OCI-LY1 (cell line): ENCODE measurements around the gene SLC6A8.

ENCODE experiments used
- H2AFZ ChIP-seq: fragments of 200-600 bp; sonication (generic), shearing (Covaris generic); 2 replicates; pipeline ENCODE4 v1.6.0; 2014; ENCODE audit warnings: antibody characterized with exemption, mild to moderate bottlenecking, low read length
- H3F3A ChIP-seq: fragments of 200-600 bp; sonication (generic), shearing (Covaris generic); 2 replicates; pipeline ENCODE4 v1.6.0; 2014; ENCODE audit warnings: mild to moderate bottlenecking, antibody characterized with exemption, low read length, moderate library complexity; ENCODE audit not compliant: insufficient read depth
- H3K27ac ChIP-seq: fragments of 200-600 bp; sonication (generic); 2 replicates; pipeline ENCODE4 v1.5.1; 2014; ENCODE audit warnings: low read length, mixed run types, mild to moderate bottlenecking, low read depth; ENCODE audit not compliant: poor library complexity, severe bottlenecking
- H3K27me3 ChIP-seq: fragments of 200-600 bp; sonication (generic); 2 replicates; pipeline ENCODE4 v1.6.0; 2014; ENCODE audit warnings: antibody characterized with exemption, mild to moderate bottlenecking, low read length, moderate library complexity; ENCODE audit not compliant: insufficient read depth
- H3K36me3 ChIP-seq: fragments of 200-600 bp; sonication (generic); 2 replicates; pipeline ENCODE4 v1.6.1; 2014; ENCODE audit warnings: mild to moderate bottlenecking, antibody characterized with exemption, low read length, moderate library complexity, mixed read lengths; ENCODE audit not compliant: insufficient read depth
- H3K4me1 ChIP-seq: fragments of 200-600 bp; sonication (generic); 2 replicates; pipeline ENCODE4 v1.5.1; 2014; ENCODE audit warnings: mild to moderate bottlenecking, low read length, moderate library complexity; ENCODE audit not compliant: insufficient read depth, severe bottlenecking
- H3K4me2 ChIP-seq: fragments of 200-600 bp; sonication (generic), shearing (Covaris generic); 2 replicates; pipeline ENCODE4 v1.6.1; 2014; ENCODE audit warnings: low read length
- H3K4me3 ChIP-seq: fragments of 200-600 bp; sonication (generic); 2 replicates; pipeline ENCODE4 v1.5.1; 2014; ENCODE audit warnings: low read length, low read depth, mild to moderate bottlenecking, mixed read lengths; ENCODE audit not compliant: poor library complexity, severe bottlenecking
- H3K79me2 ChIP-seq: fragments of 200-600 bp; shearing (Covaris generic); 2 replicates; pipeline ENCODE4 v1.6.1; 2016; ENCODE audit warnings: mixed run types, low read length, mixed read lengths; ENCODE audit not compliant: insufficient read depth
- H3K9ac ChIP-seq: fragments of 200-600 bp; sonication (generic), shearing (Covaris generic); 2 replicates; pipeline ENCODE4 v1.6.1; 2014; ENCODE audit warnings: mild to moderate bottlenecking, low read length, mixed read lengths
- H3K9me2 ChIP-seq: fragments of 200-600 bp; sonication (generic), shearing (Covaris generic); 2 replicates; pipeline ENCODE4 v1.6.1; 2014; ENCODE audit warnings: low read depth, mild to moderate bottlenecking, low read length, mixed read lengths
- H3K9me3 ChIP-seq: fragments of 200-600 bp; shearing (Covaris generic); 2 replicates; pipeline ENCODE4 v1.6.1; 2014; ENCODE audit warnings: low read length, mixed read lengths
- H4K20me1 ChIP-seq: fragments of 200-600 bp; sonication (generic), shearing (Covaris generic); 2 replicates; pipeline ENCODE4 v1.6.0; 2016; ENCODE audit warnings: mild to moderate bottlenecking, low read length; ENCODE audit not compliant: insufficient read depth
- EZH2 ChIP-seq: fragments of 200-600 bp; sonication (generic), shearing (Covaris generic); IDR thresholded peaks from 2 replicates; pipeline ENCODE4 v1.8.0; 2017; ENCODE audit warnings: borderline replicate concordance, mixed run types, mild to moderate bottlenecking, antibody characterized with exemption, low read length, moderate library complexity, mixed read lengths
- TF ChIP-seq, protein P1 (sequence below): fragments of 200-600 bp; sonication (generic), shearing (Covaris generic); IDR thresholded peaks from 2 replicates; pipeline ENCODE4 v1.5.1; 2017; ENCODE audit warnings: mild to moderate bottlenecking, antibody characterized with exemption, low read length, moderate library complexity, mixed read lengths

SLC6A8 gene

DNA sequence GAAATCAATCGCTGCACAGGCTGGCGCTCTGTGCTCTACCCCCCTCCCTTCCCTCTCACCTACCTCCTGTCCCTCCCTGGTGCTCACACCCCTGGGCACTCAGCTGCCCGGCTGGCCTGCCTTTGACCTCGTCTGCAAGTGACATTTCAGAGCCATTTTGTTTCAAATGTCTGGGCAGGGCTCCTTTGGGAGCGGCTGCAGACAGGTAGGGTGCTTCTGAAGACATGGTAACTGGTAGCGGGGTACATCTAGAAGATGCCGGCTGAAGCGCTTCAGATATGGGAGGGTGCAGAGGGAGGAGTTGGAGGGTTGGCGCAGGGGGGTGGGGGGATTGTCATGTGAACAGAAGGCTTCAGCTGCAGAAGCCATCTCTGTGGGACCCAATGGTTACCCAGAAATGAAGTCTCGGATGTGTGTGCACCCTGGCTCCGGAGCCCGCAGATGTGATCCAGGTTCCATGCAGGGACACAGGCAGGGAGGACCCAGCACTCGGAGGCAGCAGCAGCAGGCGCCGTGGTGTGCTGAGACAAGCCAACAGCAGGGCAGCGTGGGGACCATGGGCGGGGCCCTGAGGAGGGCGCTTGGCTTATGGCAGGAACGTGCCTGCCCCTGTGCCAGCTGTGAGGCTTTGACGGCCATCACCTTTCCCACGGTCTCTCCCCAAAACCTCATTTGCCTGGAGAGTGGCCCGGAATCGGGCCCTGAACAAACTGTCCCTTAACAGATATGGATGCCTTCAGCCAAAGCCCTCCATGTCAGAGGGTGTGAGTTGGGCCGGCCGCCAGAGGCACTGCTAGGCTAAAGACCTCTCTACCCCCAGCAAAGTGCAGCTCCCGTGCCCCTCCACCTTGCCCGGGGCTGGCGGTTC is 48.3 kb upstream of the SLC6A8 start:
- no peaks in the 10 kb centered on the region for H3K79me2 ChIP-seq
- H3K9me3 ChIP-seq, result no peaks in the 10 kb centered on the region
- H3K4me3 ChIP-seq, result no peak overlapping the region
- H3K36me3 ChIP-seq, result no peaks in the 10 kb centered on the region
- H3K4me1 ChIP-seq, result no peaks in the 10 kb centered on the region
- H3F3A ChIP-seq, result no peaks in the 10 kb centered on the region
- H3K9me2 ChIP-seq, result no peaks in the 10 kb centered on the region
- no peak overlapping the region for H3K27ac ChIP-seq
- no peak overlapping the region for H2AFZ ChIP-seq
- H4K20me1 ChIP-seq, result no peaks in the 10 kb centered on the region
- no peak overlapping the region for H3K4me2 ChIP-seq
- H3K9ac ChIP-seq, result no peak overlapping the region
- no peak for TF ChIP-seq EZH2
- TF ChIP-seq, protein P1, sequence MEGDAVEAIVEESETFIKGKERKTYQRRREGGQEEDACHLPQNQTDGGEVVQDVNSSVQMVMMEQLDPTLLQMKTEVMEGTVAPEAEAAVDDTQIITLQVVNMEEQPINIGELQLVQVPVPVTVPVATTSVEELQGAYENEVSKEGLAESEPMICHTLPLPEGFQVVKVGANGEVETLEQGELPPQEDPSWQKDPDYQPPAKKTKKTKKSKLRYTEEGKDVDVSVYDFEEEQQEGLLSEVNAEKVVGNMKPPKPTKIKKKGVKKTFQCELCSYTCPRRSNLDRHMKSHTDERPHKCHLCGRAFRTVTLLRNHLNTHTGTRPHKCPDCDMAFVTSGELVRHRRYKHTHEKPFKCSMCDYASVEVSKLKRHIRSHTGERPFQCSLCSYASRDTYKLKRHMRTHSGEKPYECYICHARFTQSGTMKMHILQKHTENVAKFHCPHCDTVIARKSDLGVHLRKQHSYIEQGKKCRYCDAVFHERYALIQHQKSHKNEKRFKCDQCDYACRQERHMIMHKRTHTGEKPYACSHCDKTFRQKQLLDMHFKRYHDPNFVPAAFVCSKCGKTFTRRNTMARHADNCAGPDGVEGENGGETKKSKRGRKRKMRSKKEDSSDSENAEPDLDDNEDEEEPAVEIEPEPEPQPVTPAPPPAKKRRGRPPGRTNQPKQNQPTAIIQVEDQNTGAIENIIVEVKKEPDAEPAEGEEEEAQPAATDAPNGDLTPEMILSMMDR, result no peak
- no peaks in the 10 kb centered on the region; the same call in 1 of the 2 replicates for H3K27me3 ChIP-seq

DNA sequence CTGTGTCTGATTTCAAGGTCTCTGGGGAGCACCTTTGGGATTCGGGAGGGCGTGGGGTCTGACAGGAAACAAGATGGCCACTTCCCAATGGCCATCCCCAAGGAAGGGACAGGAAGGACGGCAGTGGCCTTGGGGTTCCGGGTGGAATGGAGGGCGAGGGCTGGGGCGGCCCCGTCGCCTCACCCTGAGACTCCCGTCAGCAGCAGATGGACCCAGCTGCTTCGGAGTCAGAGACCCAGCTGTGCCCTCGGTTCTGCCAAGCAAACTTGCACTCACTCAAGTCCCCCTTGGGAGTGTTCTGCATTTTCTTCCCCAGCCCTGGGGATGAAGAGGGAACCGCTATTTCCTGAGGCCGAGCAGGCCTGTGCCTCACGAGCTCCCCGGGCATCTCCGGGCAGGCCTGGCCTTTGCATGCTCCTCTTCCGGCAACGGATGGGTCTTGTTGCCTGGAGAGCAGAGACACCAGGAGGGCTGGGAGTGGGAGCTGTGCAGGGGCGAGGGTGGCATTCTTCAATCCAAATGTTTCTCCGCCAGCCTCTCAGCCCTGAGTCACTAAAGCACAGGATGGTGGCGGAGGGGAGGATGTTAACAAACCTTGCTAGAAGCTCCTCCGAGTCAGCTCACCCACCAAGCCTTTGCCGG is 47.6 kb upstream of the SLC6A8 start:
- TF ChIP-seq, protein P1, result no peak
- no peak for TF ChIP-seq EZH2
- H4K20me1 ChIP-seq, result no peaks in the 10 kb centered on the region
- no peaks in the 10 kb centered on the region for H3K9me3 ChIP-seq
- H3K27me3 ChIP-seq, result no peaks in the 10 kb centered on the region; the same call in 1 of the 2 replicates
- H3F3A ChIP-seq, result no peaks in the 10 kb centered on the region
- H3K27ac ChIP-seq, result no peak overlapping the region
- no peak overlapping the region for H3K4me3 ChIP-seq
- H3K9ac ChIP-seq, result no peak overlapping the region
- no peak overlapping the region for H2AFZ ChIP-seq
- H3K9me2 ChIP-seq, result no peaks in the 10 kb centered on the region
- no peaks in the 10 kb centered on the region for H3K4me1 ChIP-seq
- H3K4me2 ChIP-seq, result no peak overlapping the region
- H3K36me3 ChIP-seq, result no peaks in the 10 kb centered on the region
- no peaks in the 10 kb centered on the region for H3K79me2 ChIP-seq

DNA sequence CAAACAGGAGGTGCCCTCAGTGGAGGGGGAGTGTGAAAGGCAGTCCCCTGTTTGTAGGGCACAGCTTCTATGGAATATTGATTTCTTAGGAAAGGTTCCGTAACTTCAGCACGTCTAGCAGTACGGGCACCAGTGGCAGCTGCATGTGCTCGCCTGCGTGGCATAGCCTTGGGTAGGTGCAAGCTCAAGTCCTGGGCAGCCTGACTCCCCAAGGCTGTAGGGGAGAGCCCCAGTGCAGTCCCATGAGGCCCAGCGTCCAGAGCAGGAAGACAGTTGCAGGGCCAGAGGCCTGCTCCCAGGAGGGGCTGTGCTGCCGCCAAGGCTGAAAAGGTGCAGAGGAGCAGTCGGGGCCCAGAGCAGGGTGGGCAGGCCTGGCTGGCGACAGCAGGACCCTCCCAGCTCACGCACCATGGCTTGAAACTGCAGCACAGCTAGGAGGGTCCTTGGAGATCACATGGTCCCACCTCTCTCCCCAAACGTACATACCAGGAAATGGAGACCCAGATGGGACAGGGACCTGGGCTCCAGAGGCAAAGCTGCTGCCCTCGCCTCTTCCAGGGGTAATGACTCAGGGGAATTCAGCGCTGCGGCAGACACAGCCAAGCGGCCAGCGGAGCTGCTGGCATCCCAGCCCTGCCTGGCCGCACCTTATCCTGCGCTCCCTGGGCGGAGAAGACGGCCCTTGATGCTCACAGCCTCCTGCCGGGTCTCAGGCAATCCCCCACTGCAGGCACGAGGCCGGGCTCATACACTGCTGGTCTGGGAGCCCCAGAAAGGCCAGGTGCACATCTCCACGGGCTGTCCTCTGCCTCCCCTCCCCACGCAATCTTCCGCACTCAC is 46.8 kb upstream of the SLC6A8 start:
- no peak overlapping the region for H3K4me3 ChIP-seq
- H3K79me2 ChIP-seq, result no peaks in the 10 kb centered on the region
- H3K36me3 ChIP-seq, result no peaks in the 10 kb centered on the region
- no peaks in the 10 kb centered on the region for H3F3A ChIP-seq
- TF ChIP-seq EZH2, result no peak
- TF ChIP-seq, protein P1, result no peak
- no peaks in the 10 kb centered on the region for H3K9me3 ChIP-seq
- no peak overlapping the region for H3K9ac ChIP-seq
- no peak overlapping the region for H3K4me2 ChIP-seq
- H2AFZ ChIP-seq, result no peak overlapping the region
- no peaks in the 10 kb centered on the region for H3K4me1 ChIP-seq
- H3K27me3 ChIP-seq, result no peaks in the 10 kb centered on the region; the same call in 1 of the 2 replicates
- no peak overlapping the region for H3K27ac ChIP-seq
- H3K9me2 ChIP-seq, result no peaks in the 10 kb centered on the region
- H4K20me1 ChIP-seq, result no peaks in the 10 kb centered on the region
